Panc1 (cell line): ENCODE measurements around the gene SPDEF.

ENCODE experiments used
- POLR2AphosphoS5 ChIP-seq: IDR thresholded peaks from 2 replicates; pipeline ENCODE4 v1.6.1; 2012; ENCODE audit warnings: mild to moderate bottlenecking, low read depth, low read length, moderate library complexity
- SIN3A ChIP-seq: IDR thresholded peaks from 2 replicates; pipeline ENCODE4 v1.6.1; 2012; ENCODE audit warnings: low read depth, mild to moderate bottlenecking, low read length, moderate library complexity, borderline replicate concordance; ENCODE audit not compliant: insufficient read depth
- TF ChIP-seq, protein P1 (sequence below): fragments of 450-650 bp; IDR thresholded peaks from 2 replicates; pipeline ENCODE4 v1.5.1; 2017; ENCODE audit warnings: mild to moderate bottlenecking

DNA sequence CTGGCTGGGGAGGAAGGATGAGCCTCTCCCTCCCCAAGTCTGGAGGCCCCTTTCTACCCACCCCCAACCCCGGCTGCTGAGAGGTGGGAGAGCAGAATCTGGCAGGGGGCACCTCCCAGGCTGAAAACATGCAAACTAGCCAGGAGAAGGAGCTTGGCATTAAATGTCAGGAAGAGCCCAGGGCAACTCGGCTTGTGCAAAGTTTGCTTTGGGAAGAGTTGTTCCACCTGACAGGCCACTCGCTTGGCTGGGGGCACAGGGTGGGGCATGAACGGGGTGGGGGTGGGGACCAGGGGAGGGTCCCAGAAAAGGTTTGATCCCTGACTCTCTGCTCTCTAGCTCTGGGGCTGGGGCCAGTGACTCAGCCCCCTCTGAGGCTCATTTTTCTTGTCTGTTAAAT lies 3.0 kb downstream of the SPDEF start:
- TF ChIP-seq, protein P1, sequence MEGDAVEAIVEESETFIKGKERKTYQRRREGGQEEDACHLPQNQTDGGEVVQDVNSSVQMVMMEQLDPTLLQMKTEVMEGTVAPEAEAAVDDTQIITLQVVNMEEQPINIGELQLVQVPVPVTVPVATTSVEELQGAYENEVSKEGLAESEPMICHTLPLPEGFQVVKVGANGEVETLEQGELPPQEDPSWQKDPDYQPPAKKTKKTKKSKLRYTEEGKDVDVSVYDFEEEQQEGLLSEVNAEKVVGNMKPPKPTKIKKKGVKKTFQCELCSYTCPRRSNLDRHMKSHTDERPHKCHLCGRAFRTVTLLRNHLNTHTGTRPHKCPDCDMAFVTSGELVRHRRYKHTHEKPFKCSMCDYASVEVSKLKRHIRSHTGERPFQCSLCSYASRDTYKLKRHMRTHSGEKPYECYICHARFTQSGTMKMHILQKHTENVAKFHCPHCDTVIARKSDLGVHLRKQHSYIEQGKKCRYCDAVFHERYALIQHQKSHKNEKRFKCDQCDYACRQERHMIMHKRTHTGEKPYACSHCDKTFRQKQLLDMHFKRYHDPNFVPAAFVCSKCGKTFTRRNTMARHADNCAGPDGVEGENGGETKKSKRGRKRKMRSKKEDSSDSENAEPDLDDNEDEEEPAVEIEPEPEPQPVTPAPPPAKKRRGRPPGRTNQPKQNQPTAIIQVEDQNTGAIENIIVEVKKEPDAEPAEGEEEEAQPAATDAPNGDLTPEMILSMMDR = no peak
- TF ChIP-seq POLR2AphosphoS5 = no peak
- TF ChIP-seq SIN3A = no peak
